Measurements from ENCODE around the gene AFAP1. TPM values are rescaled to one million over a fixed set of nuclear protein-coding genes. Genes with fewer than 3 reads are reported as not detected.

AFAP1 gene
- total and polyA plus RNA-seq, 2 donors (not counting 3 experiments of a cell fraction or from before 2014, with no cell fraction given) = 32.3 to 103 TPM

DNA sequence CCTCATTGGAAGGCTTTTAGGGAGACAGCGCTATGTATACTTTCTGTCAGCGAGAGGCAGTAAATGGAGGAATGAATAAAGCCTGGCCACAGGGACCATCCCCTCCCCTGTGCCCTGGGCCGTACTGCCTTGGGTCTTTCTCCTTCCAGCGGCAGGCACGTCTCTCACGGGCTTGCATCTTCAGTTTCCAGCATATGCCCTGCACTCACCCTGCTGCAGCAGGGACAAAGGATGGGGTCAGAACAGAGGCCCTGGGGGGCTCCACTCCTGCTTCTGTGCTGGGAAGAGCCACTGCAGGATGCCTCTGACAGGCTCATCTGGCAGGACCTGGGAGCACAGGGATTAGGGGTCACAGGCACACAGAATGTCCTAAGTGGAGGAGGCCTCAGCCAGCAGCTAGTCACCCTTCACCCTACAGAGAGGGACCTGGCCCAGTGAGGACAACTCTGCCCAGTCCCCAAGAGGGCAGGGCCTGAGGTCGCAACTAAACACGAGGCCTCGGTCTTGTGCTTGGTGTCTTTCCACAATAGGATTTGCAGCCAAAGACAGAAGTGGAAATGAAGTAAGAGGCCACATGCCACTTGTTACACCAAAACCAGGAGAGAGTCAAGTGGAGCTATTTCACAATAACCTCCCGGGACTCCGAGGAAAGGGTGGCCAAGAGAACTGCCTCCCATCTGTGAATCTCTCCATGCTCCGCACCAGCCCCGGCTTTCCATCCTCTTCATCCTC is 150.8 kb downstream of the AFAP1 start:
- H3K9me3 ChIP-seq (replicated peaks; ENCODE audit: control insufficient read depth, insufficient read depth, low read length) = no peaks in the 10 kb centered on the region
- no peak overlapping the region for H3K27ac ChIP-seq (ENCODE audit: insufficient read depth, low read depth, low read length)
- no peak overlapping the region for H3K4me2 ChIP-seq (ENCODE audit: insufficient read depth, low read length)
- peaks cover 43% of the 10 kb centered on the region for H3K4me1 ChIP-seq (ENCODE audit: control insufficient read depth, extremely low read depth, insufficient read depth, low read length)
- peaks cover 69% of the 10 kb centered on the region for H3K79me2 ChIP-seq (ENCODE audit: control insufficient read depth, insufficient read depth, low read length)
- H3K4me3 ChIP-seq (replicated peaks in 1 of 3; ENCODE audit: insufficient read depth in 1 of 3, low read depth in 1 of 3, low read length in 3 of 3) = no peak overlapping the region
- H3K9ac ChIP-seq (replicated peaks; ENCODE audit: extremely low read depth, insufficient read depth, low read length) = no peak overlapping the region
- BruUV-seq (replicated peaks) = no TSS peak
- no peaks in the 10 kb centered on the region for H3K27me3 ChIP-seq (ENCODE audit: control insufficient read depth in 2 of 2, insufficient read depth in 2 of 2, low read length in 2 of 2)
- no peaks in the 10 kb centered on the region for H4K20me1 ChIP-seq (replicated peaks; ENCODE audit: control insufficient read depth, extremely low read depth, insufficient read depth, low read length)
- FAIRE-seq (no peak), DNase-seq (ENCODE audit: low read depth, low spot score) (no peak)
- intact Hi-C loops (cut with micrococcal nuclease) = no loop called here
- ChIA-PET POLR2A (no interaction called here), CTCF (interaction anchor here (1.9 kb wide), 1 partner anchor 15 kb away, joined by 7 read pairs; no protein-coding TSS in a partner anchor)
- no peak overlapping the region for H2AFZ ChIP-seq (ENCODE audit: low read depth, low read length)
- TF ChIP-seq, protein P1, sequence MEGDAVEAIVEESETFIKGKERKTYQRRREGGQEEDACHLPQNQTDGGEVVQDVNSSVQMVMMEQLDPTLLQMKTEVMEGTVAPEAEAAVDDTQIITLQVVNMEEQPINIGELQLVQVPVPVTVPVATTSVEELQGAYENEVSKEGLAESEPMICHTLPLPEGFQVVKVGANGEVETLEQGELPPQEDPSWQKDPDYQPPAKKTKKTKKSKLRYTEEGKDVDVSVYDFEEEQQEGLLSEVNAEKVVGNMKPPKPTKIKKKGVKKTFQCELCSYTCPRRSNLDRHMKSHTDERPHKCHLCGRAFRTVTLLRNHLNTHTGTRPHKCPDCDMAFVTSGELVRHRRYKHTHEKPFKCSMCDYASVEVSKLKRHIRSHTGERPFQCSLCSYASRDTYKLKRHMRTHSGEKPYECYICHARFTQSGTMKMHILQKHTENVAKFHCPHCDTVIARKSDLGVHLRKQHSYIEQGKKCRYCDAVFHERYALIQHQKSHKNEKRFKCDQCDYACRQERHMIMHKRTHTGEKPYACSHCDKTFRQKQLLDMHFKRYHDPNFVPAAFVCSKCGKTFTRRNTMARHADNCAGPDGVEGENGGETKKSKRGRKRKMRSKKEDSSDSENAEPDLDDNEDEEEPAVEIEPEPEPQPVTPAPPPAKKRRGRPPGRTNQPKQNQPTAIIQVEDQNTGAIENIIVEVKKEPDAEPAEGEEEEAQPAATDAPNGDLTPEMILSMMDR (IDR thresholded peaks at IDR 0.05; ENCODE audit: extremely low read depth in 1 of 2, insufficient read depth in 1 of 2, low read depth in 1 of 2, low read length in 2 of 2) = no peak
- TF ChIP-seq, protein P2, sequence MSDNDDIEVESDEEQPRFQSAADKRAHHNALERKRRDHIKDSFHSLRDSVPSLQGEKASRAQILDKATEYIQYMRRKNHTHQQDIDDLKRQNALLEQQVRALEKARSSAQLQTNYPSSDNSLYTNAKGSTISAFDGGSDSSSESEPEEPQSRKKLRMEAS (IDR thresholded peaks at IDR 0.05; ENCODE audit: insufficient read depth, insufficient read length) = no peak
- TF ChIP-seq FOS (IDR thresholded peaks at IDR 0.05; ENCODE audit: borderline replicate concordance, insufficient read depth, low read length) (no peak), JUN (IDR thresholded peaks at IDR 0.05; ENCODE audit: borderline replicate concordance, insufficient read depth, insufficient read length, low read depth) (no peak), POLR2A (IDR thresholded peaks at IDR 0.05; ENCODE audit: low read depth, low read length) (no peak), POLR2AphosphoS5 (IDR thresholded peaks at IDR 0.05; ENCODE audit: insufficient read depth, low read depth, low read length) (no peak), EZH2 (IDR thresholded peaks at IDR 0.05; ENCODE audit: borderline replicate concordance, low read depth, low read length, severe bottlenecking) (no peak)
- peaks cover 24 to 45% of the 10 kb centered on the region in 2 experiments for H3K36me3 ChIP-seq (ENCODE audit: control insufficient read depth in 2 of 2, extremely low read depth in 1 of 2, insufficient read depth in 2 of 2, low read length in 2 of 2)
- no peaks in the 10 kb centered on the region for H3K9me1 ChIP-seq (replicated peaks; ENCODE audit: control insufficient read depth, extremely low read depth, insufficient read depth, low read length)
- dilution Hi-C loops (cut with MboI; ENCODE audit: extremely low pct_ligation_motif_present, low sequenced_read_pairs) = no loop called here
